ENCODE measurements around the gene RGPD8.

DNA sequence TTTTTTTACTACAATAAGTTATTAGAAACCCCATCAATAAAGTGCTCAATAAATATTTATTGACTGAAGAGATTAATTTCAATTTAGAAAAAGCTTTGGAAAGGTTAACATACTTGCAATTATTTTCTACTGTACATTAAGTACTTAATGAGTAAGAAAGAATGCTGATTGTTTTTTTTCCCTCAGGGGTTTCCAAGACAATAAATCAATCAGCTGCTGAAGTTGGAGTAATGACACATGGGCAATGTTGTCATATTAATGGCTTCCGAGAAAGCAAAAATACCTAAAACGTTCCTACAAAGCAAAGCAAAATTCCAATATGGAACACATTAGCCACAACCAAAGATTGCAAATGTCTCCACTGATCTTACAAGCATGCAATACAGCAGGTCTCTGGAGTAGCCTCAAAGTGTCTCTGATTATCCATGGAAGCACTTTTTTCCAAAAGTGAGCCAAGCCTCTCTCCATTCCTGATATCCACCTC is 91.3 kb downstream of the RGPD8 start:
- TF ChIP-seq POLR2A (IDR thresholded peaks at IDR 0.05) (no peak), CTCF (IDR thresholded peaks at IDR 0.05) (no peak), EP300 (IDR thresholded peaks at IDR 0.05) (no peak)

Measured in ovary (tissue), 3 donors.